ENCODE data around the gene SLAIN2. TPM values are rescaled to one million over a fixed set of nuclear protein-coding genes. Genes with fewer than 3 reads are reported as not detected.
"Not testable (repeated sequence)": the region's sequence is repeated elsewhere in the genome, so short reads cannot be mapped to it uniquely, and the experiment has no call there.

Gene SLAIN2
- total RNA-seq, 4 donors from 2014 or later, result 68.4 to 238 (median 115) TPM

DNA sequence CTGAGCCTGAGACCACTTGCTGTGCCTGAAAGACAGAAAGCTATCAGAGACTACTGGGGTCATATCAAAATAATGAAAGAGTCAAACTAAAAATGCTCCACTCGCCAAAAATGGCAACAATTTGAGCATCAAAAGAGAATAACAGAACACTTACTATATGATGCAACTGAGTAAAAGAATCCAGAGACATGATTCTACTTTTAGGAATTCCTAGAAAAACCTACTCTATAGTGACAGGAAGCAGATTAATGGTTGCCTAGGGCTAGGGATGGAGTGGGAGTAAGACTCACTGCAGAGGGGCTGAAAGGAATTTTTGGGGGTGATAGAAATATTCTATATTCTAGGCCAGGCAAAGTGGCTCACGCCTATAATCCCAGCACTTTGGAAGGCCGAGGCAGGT is 29.4 kb upstream of the SLAIN2 start:
- 66 to 100% methylated on average over 2 to 3 of the region's 3 CpGs for WGBS, 2 donors (ENCODE audit: low coverage in 1 of 2)
- no peak for ATAC-seq

DNA sequence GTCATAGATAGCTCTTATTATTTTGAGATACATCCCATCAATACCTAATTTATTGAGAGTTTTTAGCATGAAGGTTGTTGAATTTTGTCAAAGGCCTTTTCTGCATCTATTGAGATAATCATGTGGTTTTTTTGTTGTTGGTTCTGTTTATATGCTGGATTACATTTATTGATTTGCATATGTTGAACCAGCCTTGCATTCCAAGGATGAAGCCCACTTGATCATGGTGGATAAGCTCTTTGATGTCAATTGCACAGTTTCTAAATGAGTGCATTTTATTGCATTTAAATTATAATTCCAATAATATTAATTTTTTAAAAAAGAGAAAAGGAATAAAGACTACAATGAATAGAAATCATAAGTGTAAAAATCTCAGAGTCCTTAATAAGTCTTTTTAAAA is 26.6 kb upstream of the SLAIN2 start:
- ATAC-seq, H3K4me1 ChIP-seq, H3K36me3 ChIP-seq, H3K27ac ChIP-seq, H3K9me3 ChIP-seq, H3K27me3 ChIP-seq, H3K4me3 ChIP-seq: not testable (repeated sequence)

More for the DNA sequence above, 29.4 kb upstream of the SLAIN2 start:
- no peaks in the 10 kb centered on the region for H3K4me1 ChIP-seq
- H3K4me3 ChIP-seq, result no peak overlapping the region
- H3K9me3 ChIP-seq, result no peaks in the 10 kb centered on the region
- H3K27ac ChIP-seq, result no peak overlapping the region
- TF ChIP-seq POLR2A (IDR thresholded peaks at IDR 0.05) (no peak), EP300 (IDR thresholded peaks at IDR 0.05) (no peak), POLR2AphosphoS5 (IDR thresholded peaks at IDR 0.05) (no peak)
- TF ChIP-seq, protein P1, sequence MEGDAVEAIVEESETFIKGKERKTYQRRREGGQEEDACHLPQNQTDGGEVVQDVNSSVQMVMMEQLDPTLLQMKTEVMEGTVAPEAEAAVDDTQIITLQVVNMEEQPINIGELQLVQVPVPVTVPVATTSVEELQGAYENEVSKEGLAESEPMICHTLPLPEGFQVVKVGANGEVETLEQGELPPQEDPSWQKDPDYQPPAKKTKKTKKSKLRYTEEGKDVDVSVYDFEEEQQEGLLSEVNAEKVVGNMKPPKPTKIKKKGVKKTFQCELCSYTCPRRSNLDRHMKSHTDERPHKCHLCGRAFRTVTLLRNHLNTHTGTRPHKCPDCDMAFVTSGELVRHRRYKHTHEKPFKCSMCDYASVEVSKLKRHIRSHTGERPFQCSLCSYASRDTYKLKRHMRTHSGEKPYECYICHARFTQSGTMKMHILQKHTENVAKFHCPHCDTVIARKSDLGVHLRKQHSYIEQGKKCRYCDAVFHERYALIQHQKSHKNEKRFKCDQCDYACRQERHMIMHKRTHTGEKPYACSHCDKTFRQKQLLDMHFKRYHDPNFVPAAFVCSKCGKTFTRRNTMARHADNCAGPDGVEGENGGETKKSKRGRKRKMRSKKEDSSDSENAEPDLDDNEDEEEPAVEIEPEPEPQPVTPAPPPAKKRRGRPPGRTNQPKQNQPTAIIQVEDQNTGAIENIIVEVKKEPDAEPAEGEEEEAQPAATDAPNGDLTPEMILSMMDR (IDR thresholded peaks at IDR 0.05), result no peak
- no peaks in the 10 kb centered on the region for H3K36me3 ChIP-seq
- no peaks in the 10 kb centered on the region for H3K27me3 ChIP-seq

DNA sequence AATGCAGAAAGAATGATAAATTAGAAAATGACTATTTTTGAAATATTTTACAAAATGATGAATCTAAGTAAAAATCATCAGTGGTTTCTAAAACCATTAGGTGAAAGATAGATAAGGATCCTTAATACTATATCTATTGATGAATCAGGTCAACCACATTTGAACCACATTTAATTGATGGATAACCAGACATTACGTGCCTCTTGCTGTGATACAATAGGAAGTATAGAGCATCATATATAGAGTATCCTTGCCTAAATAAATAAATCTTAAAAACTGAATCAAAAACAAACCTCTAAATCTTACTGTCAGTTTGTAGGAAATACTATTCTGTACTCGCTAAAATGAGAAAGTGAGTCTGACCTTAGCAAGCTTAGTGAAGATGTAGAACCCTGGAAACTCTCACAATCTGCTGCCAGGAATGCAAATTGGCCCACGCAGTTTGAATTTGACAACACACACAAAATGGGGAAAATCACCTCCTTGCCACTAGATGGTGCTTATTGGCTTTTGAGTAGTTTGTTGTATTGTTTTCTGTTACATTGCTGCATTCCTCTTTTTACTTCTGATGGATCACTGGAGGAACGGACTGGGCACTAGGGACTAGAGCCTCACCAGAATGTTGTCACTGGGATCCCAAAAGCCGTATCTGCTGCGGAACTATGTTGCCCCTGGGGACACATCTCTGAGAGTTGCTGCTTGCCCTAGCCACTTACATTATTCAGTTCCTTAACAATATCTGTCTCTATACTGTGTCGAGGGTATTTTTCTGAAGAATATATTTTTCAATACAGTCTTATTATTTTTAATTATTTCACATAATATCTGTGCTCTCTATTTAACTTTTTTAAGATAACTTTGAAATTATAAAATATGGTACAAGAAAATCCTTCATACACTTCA is 25.4 kb upstream of the SLAIN2 start:
- Histone ChIP-seq H3K4me3 (no peak overlapping the region), H3K4me1 (no peaks in the 10 kb centered on the region), H3K36me3 (no peaks in the 10 kb centered on the region), H3K27ac (no peak overlapping the region), H3K9me3 (no peaks in the 10 kb centered on the region), H3K27me3 (no peaks in the 10 kb centered on the region)
- ATAC-seq, result peak; percentile 28
- TF ChIP-seq, protein P1 (IDR thresholded peaks at IDR 0.05), result peak in 3 of 4 experiments; percentile 48 to 65 (median 51)
- TF ChIP-seq POLR2A (IDR thresholded peaks at IDR 0.05), result no peak
- WGBS, 2 donors (ENCODE audit: low coverage in 1 of 2), result 26 to 30% methylated on average over 7 of the region's 7 CpGs

DNA sequence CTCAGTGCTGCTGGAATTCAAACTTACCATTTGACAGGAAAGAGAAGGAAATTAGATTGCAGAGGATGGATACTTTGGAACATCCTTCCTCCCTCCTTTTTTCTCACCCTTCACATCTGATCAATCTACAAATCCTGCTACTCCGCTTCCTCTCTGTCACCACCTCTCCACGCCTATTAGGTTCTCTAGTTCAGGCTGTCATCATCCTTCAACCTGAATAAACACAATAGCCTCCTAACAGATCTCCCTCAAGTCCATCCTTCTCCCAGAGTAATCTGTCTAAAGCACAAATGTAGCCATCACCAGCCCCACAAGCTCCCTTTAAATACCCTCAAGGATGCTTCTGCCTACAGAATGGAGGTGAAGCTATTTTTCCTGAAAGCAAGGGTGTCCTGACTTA is 20.0 kb upstream of the SLAIN2 start:
- H3K9me3 ChIP-seq, result no peaks in the 10 kb centered on the region
- H3K27ac ChIP-seq, result no peak overlapping the region
- no peaks in the 10 kb centered on the region for H3K36me3 ChIP-seq
- WGBS, 2 donors (ENCODE audit: low coverage in 1 of 2), result 45 to 51% methylated on average over 2 of the region's 2 CpGs
- ATAC-seq, result no peak
- TF ChIP-seq, protein P1 (IDR thresholded peaks at IDR 0.05), result no peak
- TF ChIP-seq EP300 (IDR thresholded peaks at IDR 0.05) (no peak), POLR2A (IDR thresholded peaks at IDR 0.05) (no peak), POLR2AphosphoS5 (IDR thresholded peaks at IDR 0.05) (no peak)
- no peaks in the 10 kb centered on the region for H3K27me3 ChIP-seq
- H3K4me3 ChIP-seq, result no peak overlapping the region
- no peaks in the 10 kb centered on the region for H3K4me1 ChIP-seq

DNA sequence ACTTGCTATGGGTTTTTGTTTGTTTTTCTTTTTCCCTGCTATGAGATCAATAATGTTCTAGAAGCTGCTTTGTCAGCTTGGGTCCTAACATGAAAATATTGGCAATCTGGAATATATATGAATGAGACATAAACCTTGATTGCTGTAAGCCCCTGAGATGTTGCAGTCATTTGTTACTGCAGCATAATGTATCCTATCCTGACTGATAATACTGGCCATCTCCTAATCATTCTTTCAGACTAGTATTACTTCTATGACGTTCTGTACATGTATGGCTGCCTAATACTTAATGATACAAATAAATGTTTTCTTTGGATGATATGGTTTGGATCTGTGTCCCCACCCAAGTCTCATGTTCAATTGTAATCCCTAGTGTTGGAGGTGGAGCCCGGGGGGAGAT is 19.3 kb upstream of the SLAIN2 start:
- H3K4me1 ChIP-seq, result no peaks in the 10 kb centered on the region
- H3K27me3 ChIP-seq, result no peaks in the 10 kb centered on the region
- no peak for TF ChIP-seq POLR2AphosphoS5 (IDR thresholded peaks at IDR 0.05)
- TF ChIP-seq EP300 (IDR thresholded peaks at IDR 0.05), result no peak
- TF ChIP-seq, protein P1 (IDR thresholded peaks at IDR 0.05), result no peak
- TF ChIP-seq POLR2A (IDR thresholded peaks at IDR 0.05), result no peak
- ATAC-seq, result no peak
- WGBS, 2 donors (ENCODE audit: low coverage in 1 of 2), result 80 to 83% methylated on average over 2 of the region's 2 CpGs
- no peak overlapping the region for H3K4me3 ChIP-seq
- H3K9me3 ChIP-seq, result no peaks in the 10 kb centered on the region
- no peak overlapping the region for H3K27ac ChIP-seq
- H3K36me3 ChIP-seq, result no peaks in the 10 kb centered on the region
